HUES48 (cell line): ENCODE measurements around the gene FGD4.

ENCODE experiments used
- H3K27ac ChIP-seq: one replicate; pipeline ENCODE4 v1.7.0; 2013; ENCODE audit warnings: low read depth, low read length, inconsistent platforms
- H3K27me3 ChIP-seq: 2 replicates; pipeline ENCODE4 v1.6.1; 2013; ENCODE audit warnings: mild to moderate bottlenecking, low read length; ENCODE audit not compliant: control insufficient read depth, insufficient read depth
- H3K36me3 ChIP-seq: 2 replicates; pipeline ENCODE4 v1.6.1; 2013; ENCODE audit warnings: low read length; ENCODE audit not compliant: control insufficient read depth, insufficient read depth
- H3K4me1 ChIP-seq: 2 replicates; pipeline ENCODE4 v1.6.1; 2013; ENCODE audit warnings: mild to moderate bottlenecking, low read length; ENCODE audit not compliant: control insufficient read depth, insufficient read depth
- H3K4me3 ChIP-seq: 2 replicates; pipeline ENCODE4 v1.5.1; 2013; ENCODE audit warnings: mild to moderate bottlenecking, low read depth, low read length
- H3K9ac ChIP-seq: 2 replicates; pipeline ENCODE4 v1.6.1; 2013; ENCODE audit warnings: mild to moderate bottlenecking, low read depth, low read length, moderate library complexity
- H3K9me3 ChIP-seq: 2 replicates; pipeline ENCODE4 v1.6.1; 2013; ENCODE audit warnings: low read length; ENCODE audit not compliant: control insufficient read depth, insufficient read depth

Gene FGD4

GRCh38 chr12:32454866-32455265 lies 55.5 kb downstream of the FGD4 start:
- Histone ChIP-seq H3K4me1 (peaks cover 72% of the 10 kb centered on the region), H3K36me3 (peaks cover 4% of the 10 kb centered on the region; the same call in 1 of the 2 replicates), H3K9ac (peak overlapping the region; percentile 72), H3K27ac (peak overlapping the region; percentile 100), H3K9me3 (no peaks in the 10 kb centered on the region), H3K4me3 (peak overlapping the region; percentile 52), H3K27me3 (no peaks in the 10 kb centered on the region)

DNA sequence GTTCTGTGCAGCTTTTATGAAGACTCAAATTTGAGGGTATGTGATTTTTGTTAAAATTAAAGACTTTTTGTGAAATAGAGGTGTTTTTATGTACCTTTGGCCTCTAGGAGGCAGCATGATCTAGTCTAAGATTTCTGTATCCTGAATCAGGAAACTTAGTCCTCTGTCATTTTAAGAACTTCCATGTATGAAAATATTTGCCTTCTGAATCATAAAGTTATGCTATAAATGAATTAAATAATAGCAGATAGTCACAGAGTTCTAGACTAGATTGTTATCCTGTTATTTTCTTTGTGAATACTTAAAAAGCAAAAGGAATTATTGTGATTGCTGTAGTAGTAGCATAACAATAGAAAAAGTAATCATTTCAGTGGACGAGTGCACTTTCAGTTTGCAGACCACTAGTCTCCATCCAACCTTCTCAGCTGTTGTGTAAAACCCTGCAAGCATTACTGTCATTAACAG lies 56.3 kb downstream of the FGD4 start:
- Histone ChIP-seq H3K27ac (peak overlapping the region; percentile 100), H3K27me3 (no peaks in the 10 kb centered on the region), H3K36me3 (0 out of 2 replicates have a peak, but pooled peaks cover 4% of the 10 kb centered on the region), H3K4me3 (peak overlapping the region; percentile 21; the same call in 1 of the 2 replicates), H3K9me3 (no peaks in the 10 kb centered on the region), H3K9ac (peak overlapping the region; percentile 7; the same call in 1 of the 2 replicates), H3K4me1 (peaks cover 67% of the 10 kb centered on the region)

DNA sequence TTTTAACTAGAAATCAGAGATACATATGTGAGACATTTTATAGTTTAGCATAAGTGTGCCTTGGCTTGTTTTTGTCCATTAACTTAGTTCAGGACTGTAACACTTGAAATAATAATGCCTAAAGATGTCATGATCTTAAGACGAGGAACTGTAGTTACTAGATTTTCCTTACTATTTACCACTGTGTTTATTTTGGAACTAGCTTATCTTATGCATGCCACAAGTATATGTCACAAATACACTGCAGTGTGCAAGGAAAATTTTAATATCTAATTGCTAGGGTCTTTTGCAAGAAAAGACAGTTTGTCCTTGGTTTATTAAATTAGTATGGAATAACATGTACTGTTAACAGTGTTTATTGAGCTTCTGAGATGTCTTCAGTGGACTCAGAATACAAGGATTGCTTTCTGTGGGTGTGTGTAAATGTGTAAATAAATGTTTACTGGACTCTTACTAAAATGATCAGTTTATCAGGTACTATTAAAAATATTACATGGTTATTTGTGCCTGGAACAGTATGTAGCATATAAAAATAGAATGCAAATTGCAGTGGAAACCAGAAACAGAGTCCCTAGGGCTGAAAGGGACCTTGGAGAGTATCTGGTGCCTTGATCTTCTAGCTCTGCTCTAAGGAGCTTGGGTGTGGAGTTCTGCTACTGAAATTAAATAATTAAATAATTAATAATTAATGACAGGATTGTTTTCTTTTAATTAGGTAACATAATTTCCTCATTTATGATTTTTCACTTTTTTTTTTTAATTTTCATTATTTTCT lies 58.1 kb downstream of the FGD4 start:
- Histone ChIP-seq H3K27ac (peak overlapping the region; percentile 100), H3K4me1 (peaks cover 62% of the 10 kb centered on the region), H3K9ac (no peak overlapping the region), H3K36me3 (peaks cover 15% of the 10 kb centered on the region), H3K4me3 (no peak overlapping the region), H3K27me3 (no peaks in the 10 kb centered on the region), H3K9me3 (no peaks in the 10 kb centered on the region)

DNA sequence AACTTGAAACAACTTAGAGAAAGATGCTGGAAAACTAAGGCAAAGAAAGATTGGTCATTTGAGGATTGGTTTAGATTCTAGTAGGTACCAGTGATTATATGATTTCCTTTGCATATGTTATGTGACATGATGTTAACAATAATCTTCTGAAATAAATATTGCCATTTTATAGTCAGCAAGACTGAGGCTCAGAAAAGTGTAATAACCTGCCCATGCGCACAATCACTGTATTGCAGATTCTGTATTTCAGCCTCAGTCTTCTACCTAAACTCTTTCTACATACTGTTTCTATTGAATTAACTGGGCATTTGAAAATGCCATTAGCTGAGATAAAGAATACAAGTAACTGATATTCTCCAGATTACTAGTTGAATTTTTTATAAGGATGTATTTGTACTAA lies 61.3 kb downstream of the FGD4 start:
- Histone ChIP-seq H3K4me3 (no peak overlapping the region), H3K9me3 (no peaks in the 10 kb centered on the region), H3K4me1 (peaks cover 52% of the 10 kb centered on the region)

GRCh38 chr12:32462908-32463307 lies 63.5 kb downstream of the FGD4 start:
- Histone ChIP-seq H3K9ac (no peak overlapping the region), H3K27me3 (no peaks in the 10 kb centered on the region)

More for the DNA sequence above, 61.3 kb downstream of the FGD4 start:
- Histone ChIP-seq H3K9ac (no peak overlapping the region), H3K27me3 (no peaks in the 10 kb centered on the region), H3K36me3 (peaks cover 30% of the 10 kb centered on the region), H3K27ac (no peak overlapping the region)

DNA sequence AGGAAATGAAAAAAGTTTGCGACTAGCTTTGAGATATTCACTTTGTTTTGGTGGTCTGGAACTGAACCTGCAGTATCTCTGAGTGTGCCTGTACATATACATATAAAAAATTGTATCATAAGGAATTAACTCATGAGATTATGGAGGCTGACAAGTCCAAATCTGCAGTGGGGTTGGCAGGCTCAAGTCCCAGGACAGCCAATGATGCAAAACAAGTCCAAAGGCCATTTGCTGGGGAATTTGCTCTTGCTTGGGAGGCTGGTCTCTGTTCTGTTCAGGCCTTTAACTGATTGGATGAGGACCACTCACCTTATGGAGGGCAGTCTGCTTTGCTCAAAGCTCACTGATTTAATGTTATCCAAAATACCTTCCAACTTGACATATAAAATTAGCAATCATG lies 66.8 kb downstream of the FGD4 start:
- H3K9me3 ChIP-seq, result no peaks in the 10 kb centered on the region
- no peak overlapping the region for H3K27ac ChIP-seq
- H3K36me3 ChIP-seq, result peaks cover 30% of the 10 kb centered on the region
- no peaks in the 10 kb centered on the region for H3K27me3 ChIP-seq
- peaks cover 24% of the 10 kb centered on the region for H3K4me1 ChIP-seq
- H3K9ac ChIP-seq, result no peak overlapping the region
- no peak overlapping the region for H3K4me3 ChIP-seq

More at GRCh38 chr12:32462908-32463307, 63.5 kb downstream of the FGD4 start:
- H3K4me3 ChIP-seq, result no peak overlapping the region
- peaks cover 32% of the 10 kb centered on the region for H3K36me3 ChIP-seq
- peaks cover 29% of the 10 kb centered on the region for H3K4me1 ChIP-seq
- no peak overlapping the region for H3K27ac ChIP-seq
- no peaks in the 10 kb centered on the region for H3K9me3 ChIP-seq

DNA sequence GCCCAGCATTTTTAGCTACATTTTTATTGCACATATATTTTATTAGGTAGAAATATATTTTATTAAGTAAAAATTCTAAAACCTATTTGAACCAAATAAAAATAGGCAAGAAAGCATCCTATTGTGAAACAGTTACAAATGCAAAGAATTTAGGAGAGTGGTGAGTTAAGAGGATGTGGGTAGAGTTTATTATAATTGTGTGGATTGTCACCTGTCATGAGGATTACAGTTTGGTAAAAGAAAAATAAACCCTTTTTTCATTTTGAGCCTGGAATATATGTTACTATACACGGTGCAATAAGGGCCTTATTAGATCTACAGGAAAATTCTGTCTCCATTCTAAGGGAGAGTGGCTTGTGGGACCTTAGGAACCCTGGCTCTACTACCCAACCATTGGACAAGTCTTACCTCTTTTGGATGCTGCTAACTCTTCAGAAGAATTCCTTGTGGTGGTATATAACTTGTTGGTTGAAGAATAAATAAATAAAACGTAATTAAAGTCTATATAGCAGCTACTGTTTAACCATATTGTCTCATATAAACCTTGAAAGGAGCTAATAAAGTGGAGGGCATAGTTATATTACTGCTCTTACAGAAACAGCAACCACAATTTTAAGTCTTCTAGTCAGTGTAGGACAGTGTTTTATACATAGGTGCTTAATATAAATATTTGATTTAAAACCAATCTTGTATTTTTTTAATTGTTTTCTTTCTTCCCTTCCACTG lies 67.8 kb downstream of the FGD4 start:
- Histone ChIP-seq H3K27ac (no peak overlapping the region), H3K36me3 (peaks cover 22% of the 10 kb centered on the region), H3K27me3 (no peaks in the 10 kb centered on the region), H3K9me3 (no peaks in the 10 kb centered on the region), H3K4me1 (peaks cover 21% of the 10 kb centered on the region), H3K4me3 (no peak overlapping the region), H3K9ac (no peak overlapping the region)

DNA sequence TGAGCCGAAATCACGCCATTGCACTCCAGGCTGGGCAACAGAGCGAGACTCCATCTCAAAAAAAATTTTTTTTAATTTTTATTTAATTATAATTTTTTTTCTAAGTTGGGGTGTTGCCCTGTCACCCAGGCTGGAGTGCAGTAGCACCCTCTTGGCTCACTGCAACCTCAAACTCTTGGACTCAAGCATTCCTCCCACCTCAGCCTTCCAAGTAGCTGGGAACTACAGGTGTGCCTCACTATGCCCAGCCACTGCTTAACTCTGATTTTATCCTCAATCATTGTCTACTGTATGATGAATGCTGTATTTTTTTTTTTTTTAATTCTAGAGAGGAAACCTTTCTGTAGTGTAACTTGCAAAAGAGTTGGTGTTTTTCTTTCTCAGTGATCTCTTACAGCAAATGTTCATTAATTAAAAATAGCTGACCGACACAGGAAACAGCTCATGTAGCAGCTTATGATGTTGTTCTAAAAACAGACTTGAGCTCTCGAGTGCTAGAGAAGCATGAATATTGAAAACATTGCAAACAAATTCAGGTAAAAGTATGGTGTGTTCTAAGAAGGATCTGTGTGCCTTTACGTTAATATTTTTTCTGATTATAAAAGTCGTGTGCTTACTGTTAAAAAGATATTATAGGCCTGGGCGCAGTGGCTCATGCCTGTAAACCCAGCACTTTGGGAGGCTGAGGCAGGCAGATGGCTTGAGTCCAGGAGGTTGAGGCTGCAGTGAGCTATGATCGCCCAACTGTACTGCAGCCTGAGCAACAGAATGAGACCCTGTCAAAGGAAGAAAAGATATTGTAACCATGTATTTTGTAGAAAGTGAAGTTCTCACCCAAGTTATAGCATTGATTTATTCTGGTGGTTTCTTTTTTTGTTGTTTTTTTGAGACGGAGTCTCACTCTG lies 68.9 kb downstream of the FGD4 start:
- no peak overlapping the region for H3K27ac ChIP-seq

DNA sequence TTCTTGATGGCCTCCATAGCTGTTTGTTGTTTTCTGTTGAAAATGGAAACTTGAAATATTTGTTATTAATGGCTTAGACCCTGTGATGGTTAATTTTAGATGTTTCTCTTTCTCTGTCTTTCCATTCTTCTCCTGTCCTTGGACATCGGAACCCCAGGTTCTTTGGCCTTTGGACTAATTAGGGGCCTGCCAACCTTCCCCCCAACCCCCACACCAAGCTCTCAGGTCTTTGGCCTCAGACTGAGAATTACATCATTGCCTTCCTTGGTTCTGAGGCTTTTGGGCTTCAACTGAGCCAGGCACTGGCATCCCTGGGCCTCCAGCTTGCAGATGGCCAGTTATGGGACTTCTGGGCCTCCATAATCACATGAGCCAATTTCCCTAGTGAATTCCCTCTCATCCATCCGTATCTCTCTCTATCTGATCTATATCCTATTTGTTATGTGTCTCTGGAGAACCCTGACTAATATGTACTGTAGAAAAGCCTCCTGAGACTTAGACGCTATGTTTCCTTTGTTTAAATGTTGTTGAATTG lies 71.6 kb downstream of the FGD4 start:
- Histone ChIP-seq H3K9ac (no peak overlapping the region), H3K9me3 (no peaks in the 10 kb centered on the region), H3K4me1 (0 out of 2 replicates have a peak, but pooled peaks cover under 1% of the 10 kb centered on the region), H3K27ac (no peak overlapping the region), H3K4me3 (no peak overlapping the region), H3K27me3 (no peaks in the 10 kb centered on the region), H3K36me3 (peaks cover 11% of the 10 kb centered on the region)

More for the DNA sequence above, 68.9 kb downstream of the FGD4 start:
- peaks cover 10% of the 10 kb centered on the region for H3K4me1 ChIP-seq
- no peaks in the 10 kb centered on the region for H3K27me3 ChIP-seq
- no peak overlapping the region for H3K9ac ChIP-seq
- H3K9me3 ChIP-seq, result no peaks in the 10 kb centered on the region
- peaks cover 13% of the 10 kb centered on the region; the same call in 1 of the 2 replicates for H3K36me3 ChIP-seq
- no peak overlapping the region for H3K4me3 ChIP-seq

GRCh38 chr12:32471591-32472001 lies 72.2 kb downstream of the FGD4 start:
- no peaks in the 10 kb centered on the region for H3K9me3 ChIP-seq
- no peak overlapping the region for H3K4me3 ChIP-seq
- H3K27ac ChIP-seq, result no peak overlapping the region
- no peak overlapping the region for H3K9ac ChIP-seq
- H3K4me1 ChIP-seq, result 0 out of 2 replicates have a peak, but pooled peaks cover 7% of the 10 kb centered on the region
- no peaks in the 10 kb centered on the region for H3K27me3 ChIP-seq
- peaks cover 11% of the 10 kb centered on the region for H3K36me3 ChIP-seq
